Lower leg skin (tissue), 3 donors: ENCODE data around the gene TRIM27.

Experiments
- CTCF ChIP-seq, 3 donors: fragments of 450-650 bp; IDR thresholded peaks; one replicate each; pipeline ENCODE4 v1.5.1; 2016; ENCODE audit warnings: antibody characterized with exemption in 3 of 3, mild to moderate bottlenecking in 3 of 3, moderate library complexity in 2 of 3
- POLR2A ChIP-seq, 2 donors: fragments of 450-650 bp; IDR thresholded peaks; one replicate each; pipeline ENCODE4 v1.6.1; 2016 to 2017; ENCODE audit warnings: antibody characterized with exemption in 2 of 2, mild to moderate bottlenecking in 1 of 2, moderate library complexity in 1 of 2

GRCh38 chr6:28897369-28897745 is 26.4 kb downstream of the TRIM27 start:
- TF ChIP-seq CTCF (IDR thresholded peaks at IDR 0.05) (no peak), POLR2A (IDR thresholded peaks at IDR 0.05) (no peak)
